ENCODE results near the gene LOC128125822.

Gene LOC128125822

GRCh38 chr6:63560801-63561287, 11.4 kb upstream of the LOC128125822 start:
- TF ChIP-seq MAX (IDR thresholded peaks at IDR 0.05) (no peak), REST (IDR thresholded peaks at IDR 0.05; ENCODE audit: low read depth) (no peak), USF1 (IDR thresholded peaks at IDR 0.05) (no peak), TAF1 (IDR thresholded peaks at IDR 0.05; ENCODE audit: low read depth) (no peak), YY1 (IDR thresholded peaks at IDR 0.05; ENCODE audit: low read depth) (no peak), ZBTB7A (IDR thresholded peaks at IDR 0.05; ENCODE audit: low read depth) (no peak), EGR1 (IDR thresholded peaks at IDR 0.05) (no peak), RAD21 (IDR thresholded peaks at IDR 0.05; ENCODE audit: low read depth) (no peak), CREB1 (IDR thresholded peaks at IDR 0.05; ENCODE audit: low read depth) (no peak), TEAD4 (IDR thresholded peaks at IDR 0.05) (no peak), CEBPB (IDR thresholded peaks at IDR 0.05) (no peak), TCF12 (IDR thresholded peaks at IDR 0.05; ENCODE audit: low read depth) (no peak), EP300 (IDR thresholded peaks at IDR 0.05; ENCODE audit: borderline replicate concordance) (no peak)

GRCh38 chr6:63561288-63561687, 11.0 kb upstream of the LOC128125822 start:
- no peak for TF ChIP-seq EP300 (IDR thresholded peaks at IDR 0.05; ENCODE audit: borderline replicate concordance)
- no peak for TF ChIP-seq TCF12 (IDR thresholded peaks at IDR 0.05; ENCODE audit: low read depth)
- TF ChIP-seq CEBPB (IDR thresholded peaks at IDR 0.05): no peak
- TF ChIP-seq TAF1 (IDR thresholded peaks at IDR 0.05; ENCODE audit: low read depth): no peak
- TF ChIP-seq REST (IDR thresholded peaks at IDR 0.05; ENCODE audit: low read depth): no peak
- TF ChIP-seq RAD21 (IDR thresholded peaks at IDR 0.05; ENCODE audit: low read depth): no peak
- no peak for TF ChIP-seq ZBTB7A (IDR thresholded peaks at IDR 0.05; ENCODE audit: low read depth)
- TF ChIP-seq YY1 (IDR thresholded peaks at IDR 0.05; ENCODE audit: low read depth): no peak
- TF ChIP-seq MAX (IDR thresholded peaks at IDR 0.05): no peak

GRCh38 chr6:63563235-63563634, 9.0 kb upstream of the LOC128125822 start:
- TF ChIP-seq EP300 (IDR thresholded peaks at IDR 0.05; ENCODE audit: borderline replicate concordance) (no peak), TEAD4 (IDR thresholded peaks at IDR 0.05) (no peak), ZBTB7A (IDR thresholded peaks at IDR 0.05; ENCODE audit: low read depth) (no peak), NFIC (IDR thresholded peaks at IDR 0.05) (no peak), TAF1 (IDR thresholded peaks at IDR 0.05; ENCODE audit: low read depth) (no peak), FOXM1 (IDR thresholded peaks at IDR 0.05; ENCODE audit: borderline replicate concordance, low read depth) (no peak), EGR1 (IDR thresholded peaks at IDR 0.05) (no peak), CREB1 (IDR thresholded peaks at IDR 0.05; ENCODE audit: low read depth) (no peak), YY1 (IDR thresholded peaks at IDR 0.05; ENCODE audit: low read depth) (no peak)

GRCh38 chr6:63565058-63565726, 7.1 kb upstream of the LOC128125822 start:
- no peak for TF ChIP-seq TCF12 (IDR thresholded peaks at IDR 0.05; ENCODE audit: low read depth)
- no peak for TF ChIP-seq REST (IDR thresholded peaks at IDR 0.05; ENCODE audit: low read depth)
- TF ChIP-seq CEBPB (IDR thresholded peaks at IDR 0.05): no peak
- TF ChIP-seq CREB1 (IDR thresholded peaks at IDR 0.05; ENCODE audit: low read depth): no peak
- no peak for TF ChIP-seq TAF1 (IDR thresholded peaks at IDR 0.05; ENCODE audit: low read depth)
- no peak for TF ChIP-seq ZBTB7A (IDR thresholded peaks at IDR 0.05; ENCODE audit: low read depth)
- no peak for TF ChIP-seq MAX (IDR thresholded peaks at IDR 0.05)
- TF ChIP-seq EP300 (IDR thresholded peaks at IDR 0.05; ENCODE audit: borderline replicate concordance): no peak
- TF ChIP-seq RAD21 (IDR thresholded peaks at IDR 0.05; ENCODE audit: low read depth): no peak
- no peak for TF ChIP-seq FOXM1 (IDR thresholded peaks at IDR 0.05; ENCODE audit: borderline replicate concordance, low read depth)
- no peak for TF ChIP-seq YY1 (IDR thresholded peaks at IDR 0.05; ENCODE audit: low read depth)
- no peak for TF ChIP-seq USF1 (IDR thresholded peaks at IDR 0.05)
- TF ChIP-seq TEAD4 (IDR thresholded peaks at IDR 0.05): no peak
- TF ChIP-seq NFIC (IDR thresholded peaks at IDR 0.05): no peak
- TF ChIP-seq EGR1 (IDR thresholded peaks at IDR 0.05): no peak

Measured in Ishikawa (cell line).